GM23338 (cell line): ENCODE results near the gene MYLK4. TPM values are rescaled to one million over a fixed set of nuclear protein-coding genes. Genes with fewer than 3 reads are reported as not detected.
A peak's percentile ranks its signal among the peaks of the same experiment; 100 is the strongest.

Source experiments
- ATAC-seq: fragments of 200-7000 bp; cut with Tn5 transposase; 3 replicates; pipeline ENCODE4 v1.9.1; 2020
- DNase-seq: peaks from one replicate; pipeline ENCODE4 v3.0.0-alpha.2; 2015; ENCODE audit warnings: low spot score
- H2AFZ ChIP-seq: fragments of 200-600 bp; sonication (generic); 2 replicates; pipeline ENCODE4 v1.8.0; 2016; ENCODE audit warnings: antibody characterized with exemption, mild to moderate bottlenecking, moderate library complexity
- H3F3A ChIP-seq: fragments of 200-600 bp; sonication (generic); replicated peaks from 2 replicates; pipeline ENCODE4 v1.8.0; 2017; ENCODE audit warnings: antibody characterized with exemption, mixed run types, low read depth
- H3K27ac ChIP-seq: fragments of 200-600 bp; sonication (generic); 2 replicates; pipeline ENCODE4 v1.6.1; 2016; ENCODE audit warnings: low read depth
- H3K27me3 ChIP-seq: fragments of 200-600 bp; sonication (generic); 2 replicates; pipeline ENCODE4 v1.8.0; 2016; ENCODE audit warnings: mild to moderate bottlenecking, mixed run types, moderate library complexity; ENCODE audit not compliant: insufficient read depth
- H3K36me3 ChIP-seq: fragments of 200-600 bp; sonication (generic); 2 replicates; pipeline ENCODE4 v1.8.0; 2016; ENCODE audit warnings: mild to moderate bottlenecking; ENCODE audit not compliant: insufficient read depth
- H3K4me1 ChIP-seq: fragments of 200-600 bp; sonication (generic); 2 replicates; pipeline ENCODE4 v1.8.0; 2016; ENCODE audit warnings: mild to moderate bottlenecking, moderate library complexity; ENCODE audit not compliant: insufficient read depth
- H3K4me2 ChIP-seq: fragments of 200-600 bp; sonication (generic); 2 replicates; pipeline ENCODE4 v1.7.1; 2017; ENCODE audit warnings: mixed run types
- H3K4me3 ChIP-seq: fragments of 200-600 bp; sonication (generic); 2 replicates; pipeline ENCODE4 v1.6.1; 2016; ENCODE audit warnings: mixed run types
- H3K79me2 ChIP-seq: fragments of 200-600 bp; sonication (generic); replicated peaks from 2 replicates; pipeline ENCODE4 v1.8.0; 2017; ENCODE audit warnings: mild to moderate bottlenecking; ENCODE audit not compliant: insufficient read depth
- H3K9me2 ChIP-seq: fragments of 200-600 bp; sonication (generic); 2 replicates; pipeline ENCODE4 v1.8.0; 2017; ENCODE audit not compliant: insufficient read depth
- H4K20me1 ChIP-seq: fragments of 200-600 bp; sonication (generic); replicated peaks from 2 replicates; pipeline ENCODE4 v1.8.0; 2017; ENCODE audit warnings: mild to moderate bottlenecking; ENCODE audit not compliant: insufficient read depth
- H3K27ac Mint-ChIP-seq: 2 replicates; pipeline ENCODE4 v1.8.0; 2020; ENCODE audit warnings: inconsistent platforms, mild to moderate bottlenecking, moderate library complexity, mixed read lengths
- H3K27me3 Mint-ChIP-seq: 3 replicates; pipeline ENCODE4 v1.8.0; 2022; ENCODE audit warnings: low read depth, mild to moderate bottlenecking, moderate library complexity, mixed read lengths, inconsistent platforms; ENCODE audit not compliant: insufficient read depth, poor library complexity
- H3K36me3 Mint-ChIP-seq: 3 replicates; pipeline ENCODE4 v1.8.0; 2021; ENCODE audit warnings: low read depth, mild to moderate bottlenecking, inconsistent platforms, moderate library complexity, mixed read lengths
- H3K4me1 Mint-ChIP-seq: 3 replicates; pipeline ENCODE4 v1.8.0; 2020; ENCODE audit warnings: mild to moderate bottlenecking, inconsistent platforms, mixed read lengths
- H3K4me3 Mint-ChIP-seq: 3 replicates; pipeline ENCODE4 v1.8.0; 2021; ENCODE audit warnings: moderate library complexity, mild to moderate bottlenecking, inconsistent platforms, mixed read lengths
- H3K9me3 Mint-ChIP-seq: 3 replicates; pipeline ENCODE4 v1.8.0; 2020; ENCODE audit warnings: moderate library complexity, mild to moderate bottlenecking, inconsistent platforms, mixed read lengths
- CREB1 ChIP-seq: fragments of 250-450 bp; sonication (Bioruptor Pico); IDR thresholded peaks from 2 replicates; pipeline ENCODE4 v1.5.0; 2020; ENCODE audit warnings: low read depth, mild to moderate bottlenecking, moderate library complexity
- EZH2 ChIP-seq: fragments of 200-600 bp; sonication (generic); IDR thresholded peaks from one replicate; pipeline ENCODE4 v1.8.0; 2017; ENCODE audit warnings: antibody characterized with exemption, mild to moderate bottlenecking, low read depth; ENCODE audit not compliant: unreplicated experiment
- JUNB ChIP-seq: IDR thresholded peaks from one replicate; pipeline ENCODE4 v1.6.1; 2016; ENCODE audit warnings: antibody characterized with exemption; ENCODE audit not compliant: unreplicated experiment
- POLR2AphosphoS5 ChIP-seq: IDR thresholded peaks from 2 replicates; pipeline ENCODE4 v1.6.1; 2016; ENCODE audit warnings: antibody characterized with exemption, low read depth
- STAT1 ChIP-seq: IDR thresholded peaks from one replicate; pipeline ENCODE4 v1.6.1; 2016; ENCODE audit warnings: antibody characterized with exemption; ENCODE audit not compliant: unreplicated experiment
- ZNF114 ChIP-seq: fragments of 250-450 bp; sonication (Bioruptor Pico); IDR thresholded peaks from 2 replicates; pipeline ENCODE4 v1.5.0; 2020; ENCODE audit warnings: mild to moderate bottlenecking, moderate library complexity
- ZNF331 ChIP-seq: fragments of 250-450 bp; sonication (Bioruptor Pico); IDR thresholded peaks from 2 replicates; pipeline ENCODE4 v1.5.0; 2020; ENCODE audit warnings: low read depth, mild to moderate bottlenecking, moderate library complexity
- polyA plus RNA-seq: library from polyadenylated mRNA; unstranded; fragments of >200 nt; fragmentation: Nextera tagmentation; extraction: Ambion mirVana; gene quantifications from 2 replicates; pipeline ENCODE4 v1.2.1, GENCODE V29; 2016
- total RNA-seq: library from RNA; depleted of rRNA; stranded (reverse); fragments of >200 nt; shearing (Covaris generic); gene quantifications from 2 replicates; pipeline ENCODE4 v1.2.3, GENCODE V29; 2014
- TF ChIP-seq, protein P1 (sequence below), 2 experiments: fragments of 200-600 bp in 1 of 2; sonication (generic) in 1 of 2; conservative IDR thresholded peaks; 2 replicates each; pipeline versions ENCODE4 v1.5.1 to v1.6.1; 2016 to 2017; ENCODE audit warnings: antibody characterized with exemption in 2 of 2, low read depth in 2 of 2, mild to moderate bottlenecking in 2 of 2, moderate library complexity in 1 of 2
- TF ChIP-seq, protein P2 (sequence below): IDR thresholded peaks from 2 replicates; pipeline ENCODE4 v1.6.1; 2016; ENCODE audit warnings: antibody characterized with exemption

The MYLK4 gene
- total and polyA plus RNA-seq, 2 experiments from 2014 or later: 0.03 to 0.17 TPM

DNA sequence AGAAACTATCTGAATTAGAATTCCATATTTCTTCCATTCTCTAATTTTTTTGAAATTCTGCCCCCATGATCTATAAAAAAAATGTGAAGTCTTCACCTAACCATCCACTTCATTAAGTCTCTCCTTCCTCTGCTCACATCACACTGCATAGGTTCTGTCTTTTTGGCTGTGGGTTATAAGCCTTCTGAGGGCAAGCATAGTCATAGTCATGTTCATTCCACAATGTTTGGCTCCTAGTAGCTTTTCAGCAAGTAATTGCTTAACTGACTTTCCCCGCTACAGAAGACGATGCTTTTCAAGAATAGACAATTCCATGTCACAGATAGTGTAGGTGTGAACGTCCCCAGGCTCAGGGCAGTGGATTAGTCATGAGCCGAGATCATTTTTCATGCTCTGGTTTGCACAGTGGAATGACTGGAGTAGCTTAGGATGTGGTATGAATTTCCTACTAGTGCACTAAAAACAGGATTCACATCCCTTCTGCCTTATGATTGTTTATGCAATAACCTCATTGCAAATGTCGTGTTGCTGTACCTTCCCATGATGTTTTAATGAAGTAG lies 43.5 kb upstream of the MYLK4 start (continued):
- TF ChIP-seq, protein P1, sequence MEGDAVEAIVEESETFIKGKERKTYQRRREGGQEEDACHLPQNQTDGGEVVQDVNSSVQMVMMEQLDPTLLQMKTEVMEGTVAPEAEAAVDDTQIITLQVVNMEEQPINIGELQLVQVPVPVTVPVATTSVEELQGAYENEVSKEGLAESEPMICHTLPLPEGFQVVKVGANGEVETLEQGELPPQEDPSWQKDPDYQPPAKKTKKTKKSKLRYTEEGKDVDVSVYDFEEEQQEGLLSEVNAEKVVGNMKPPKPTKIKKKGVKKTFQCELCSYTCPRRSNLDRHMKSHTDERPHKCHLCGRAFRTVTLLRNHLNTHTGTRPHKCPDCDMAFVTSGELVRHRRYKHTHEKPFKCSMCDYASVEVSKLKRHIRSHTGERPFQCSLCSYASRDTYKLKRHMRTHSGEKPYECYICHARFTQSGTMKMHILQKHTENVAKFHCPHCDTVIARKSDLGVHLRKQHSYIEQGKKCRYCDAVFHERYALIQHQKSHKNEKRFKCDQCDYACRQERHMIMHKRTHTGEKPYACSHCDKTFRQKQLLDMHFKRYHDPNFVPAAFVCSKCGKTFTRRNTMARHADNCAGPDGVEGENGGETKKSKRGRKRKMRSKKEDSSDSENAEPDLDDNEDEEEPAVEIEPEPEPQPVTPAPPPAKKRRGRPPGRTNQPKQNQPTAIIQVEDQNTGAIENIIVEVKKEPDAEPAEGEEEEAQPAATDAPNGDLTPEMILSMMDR (conservative IDR thresholded peaks at IDR 0.05; ENCODE audit: low read depth in 2 of 2): no peak
- no peak for TF ChIP-seq ZNF331 (CRISPR knock-in tag)
- no peak for TF ChIP-seq CREB1 (CRISPR knock-in tag)
- no peak for TF ChIP-seq ZNF114
- no peak for TF ChIP-seq POLR2AphosphoS5
- no peak for TF ChIP-seq STAT1

DNA sequence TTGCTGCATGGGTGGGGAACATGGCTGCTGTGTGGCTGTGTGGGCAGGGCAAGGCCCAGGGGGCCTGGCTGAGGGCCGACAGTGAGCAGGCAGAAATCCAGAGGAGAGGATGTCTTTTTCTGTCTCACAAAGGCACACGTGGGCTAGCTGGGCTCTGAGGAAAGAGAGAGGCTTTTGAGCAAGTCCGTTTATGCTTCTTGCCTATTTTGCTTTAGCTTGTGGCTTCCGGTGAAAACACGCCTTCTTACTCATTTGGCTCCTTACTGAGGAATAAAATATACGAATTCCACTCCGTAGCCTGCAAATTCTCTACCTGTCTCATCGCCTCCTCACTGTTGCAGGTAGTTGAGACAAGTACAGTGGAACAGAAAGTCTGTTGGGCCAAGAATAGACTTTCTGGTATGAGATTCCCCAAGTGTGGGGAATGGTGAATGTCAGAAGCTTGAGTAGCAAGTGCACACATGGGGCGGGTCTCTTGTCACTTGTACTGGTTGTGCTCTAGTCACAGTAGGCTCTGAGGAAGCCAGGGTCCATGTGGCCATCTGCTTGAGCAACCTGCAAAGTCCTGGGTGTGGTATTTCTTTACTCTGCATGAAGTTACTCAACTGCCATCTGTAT lies 42.9 kb upstream of the MYLK4 start:
- H3K27me3 ChIP-seq: no peaks in the 10 kb centered on the region
- ATAC-seq (no peak), DNase-seq (no peak)
- H3K4me1 ChIP-seq: peaks cover 3% of the 10 kb centered on the region; the same call in 1 of the 2 replicates
- Mint-ChIP-seq H3K4me1 (peaks cover 30% of the 10 kb centered on the region), H3K27me3 (peaks cover 2% of the 10 kb centered on the region), H3K4me3 (no peak overlapping the region), H3K27ac (peak overlapping the region; percentile 63), H3K9me3 (no peaks in the 10 kb centered on the region), H3K36me3 (no peaks in the 10 kb centered on the region)
- peak overlapping the region; percentile 46; the same call in 1 of the 2 replicates for H3K27ac ChIP-seq
- H2AFZ ChIP-seq: no peak overlapping the region
- H3K9me2 ChIP-seq: no peaks in the 10 kb centered on the region
- H3K4me2 ChIP-seq: no peak overlapping the region
- H3K36me3 ChIP-seq: no peaks in the 10 kb centered on the region
- H4K20me1 ChIP-seq: no peaks in the 10 kb centered on the region
- H3F3A ChIP-seq: no peaks in the 10 kb centered on the region
- no peak overlapping the region for H3K4me3 ChIP-seq
- peaks cover 5% of the 10 kb centered on the region; the same call in 1 of the 2 replicates for H3K79me2 ChIP-seq
- TF ChIP-seq, protein P2, sequence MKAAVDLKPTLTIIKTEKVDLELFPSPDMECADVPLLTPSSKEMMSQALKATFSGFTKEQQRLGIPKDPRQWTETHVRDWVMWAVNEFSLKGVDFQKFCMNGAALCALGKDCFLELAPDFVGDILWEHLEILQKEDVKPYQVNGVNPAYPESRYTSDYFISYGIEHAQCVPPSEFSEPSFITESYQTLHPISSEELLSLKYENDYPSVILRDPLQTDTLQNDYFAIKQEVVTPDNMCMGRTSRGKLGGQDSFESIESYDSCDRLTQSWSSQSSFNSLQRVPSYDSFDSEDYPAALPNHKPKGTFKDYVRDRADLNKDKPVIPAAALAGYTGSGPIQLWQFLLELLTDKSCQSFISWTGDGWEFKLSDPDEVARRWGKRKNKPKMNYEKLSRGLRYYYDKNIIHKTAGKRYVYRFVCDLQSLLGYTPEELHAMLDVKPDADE: no peak
- no peak for TF ChIP-seq JUNB
- TF ChIP-seq POLR2AphosphoS5: no peak
- TF ChIP-seq CREB1 (CRISPR knock-in tag): no peak
- TF ChIP-seq EZH2: no peak
- TF ChIP-seq STAT1: no peak
